Osteoblast (primary cell): ENCODE results near the gene PSMF1. TPM values are rescaled to one million over a fixed set of nuclear protein-coding genes. Genes with fewer than 3 reads are reported as not detected.
A peak's percentile ranks its signal among the peaks of the same experiment; 100 is the strongest.

Experiments
- DNase-seq: peaks from one replicate; pipeline ENCODE4 v3.0.0; 2011; ENCODE audit warnings: low spot score, mixed read lengths; ENCODE audit not compliant: insufficient read length; ENCODE audit errors: missing footprints
- H2AFZ ChIP-seq: 2 replicates; pipeline ENCODE4 v1.6.0; 2011; ENCODE audit warnings: mild to moderate bottlenecking, low read length
- H3K27ac ChIP-seq: 2 replicates; pipeline ENCODE4 v1.5.1; 2011; ENCODE audit warnings: mild to moderate bottlenecking, low read depth, low read length, moderate library complexity
- H3K27me3 ChIP-seq: 2 replicates; pipeline ENCODE4 v1.6.0; 2012; ENCODE audit warnings: mild to moderate bottlenecking, control low read depth, inconsistent platforms, low read length, moderate library complexity; ENCODE audit not compliant: insufficient read depth
- H3K36me3 ChIP-seq: 2 replicates; pipeline ENCODE4 v1.5.1; 2011; ENCODE audit warnings: mild to moderate bottlenecking, low read length, control low read depth, moderate library complexity; ENCODE audit not compliant: insufficient read depth
- H3K4me1 ChIP-seq: 2 replicates; pipeline ENCODE4 v1.5.1; 2011; ENCODE audit warnings: mild to moderate bottlenecking, low read length, control low read depth, moderate library complexity; ENCODE audit not compliant: insufficient read depth
- H3K4me2 ChIP-seq: 2 replicates; pipeline ENCODE4 v1.6.0; 2011; ENCODE audit warnings: mild to moderate bottlenecking, low read length; ENCODE audit not compliant: insufficient read depth
- H3K4me3 ChIP-seq: fragments of 200-600 bp; sonication (generic); 3 replicates; pipeline ENCODE4 v1.5.1; 2012; ENCODE audit warnings: mild to moderate bottlenecking, low read length, inconsistent platforms; ENCODE audit not compliant: insufficient read depth
- H3K79me2 ChIP-seq: 2 replicates; pipeline ENCODE4 v1.6.0; 2012; ENCODE audit warnings: mild to moderate bottlenecking, low read length, control low read depth, inconsistent platforms; ENCODE audit not compliant: insufficient read depth
- H3K9me3 ChIP-seq: 2 replicates; pipeline ENCODE4 v1.5.1; 2011; ENCODE audit warnings: low read depth, low read length, control low read depth
- H4K20me1 ChIP-seq: 2 replicates; pipeline ENCODE4 v1.6.0; 2012; ENCODE audit warnings: mild to moderate bottlenecking, low read length, control low read depth; ENCODE audit not compliant: insufficient read depth
- total RNA-seq: library from RNA; depleted of rRNA; stranded (reverse); fragments of >200 nt; gene quantifications from 2 replicates; pipeline ENCODE4 v1.2.3, GENCODE V29; 2012
- TF ChIP-seq, protein P1 (sequence below): IDR thresholded peaks from 2 replicates; pipeline ENCODE4 v1.5.1; 2011; ENCODE audit warnings: mild to moderate bottlenecking, low read depth, low read length, moderate library complexity; ENCODE audit errors: extremely low read depth

The PSMF1 gene
- total RNA-seq, 1 donor: 61.2 TPM

GRCh38 chr20:1087311-1087905 lies 31.0 kb upstream of the PSMF1 start:
- Histone ChIP-seq H3K9me3 (peaks cover 2% of the 10 kb centered on the region), H3K4me1 (no peaks in the 10 kb centered on the region), H3K27ac (no peak overlapping the region), H3K36me3 (no peaks in the 10 kb centered on the region), H3K79me2 (no peaks in the 10 kb centered on the region), H4K20me1 (no peaks in the 10 kb centered on the region), H3K4me3 (no peak overlapping the region), H3K27me3 (no peaks in the 10 kb centered on the region), H3K4me2 (no peak overlapping the region), H2AFZ (no peak overlapping the region)
- TF ChIP-seq, protein P1, sequence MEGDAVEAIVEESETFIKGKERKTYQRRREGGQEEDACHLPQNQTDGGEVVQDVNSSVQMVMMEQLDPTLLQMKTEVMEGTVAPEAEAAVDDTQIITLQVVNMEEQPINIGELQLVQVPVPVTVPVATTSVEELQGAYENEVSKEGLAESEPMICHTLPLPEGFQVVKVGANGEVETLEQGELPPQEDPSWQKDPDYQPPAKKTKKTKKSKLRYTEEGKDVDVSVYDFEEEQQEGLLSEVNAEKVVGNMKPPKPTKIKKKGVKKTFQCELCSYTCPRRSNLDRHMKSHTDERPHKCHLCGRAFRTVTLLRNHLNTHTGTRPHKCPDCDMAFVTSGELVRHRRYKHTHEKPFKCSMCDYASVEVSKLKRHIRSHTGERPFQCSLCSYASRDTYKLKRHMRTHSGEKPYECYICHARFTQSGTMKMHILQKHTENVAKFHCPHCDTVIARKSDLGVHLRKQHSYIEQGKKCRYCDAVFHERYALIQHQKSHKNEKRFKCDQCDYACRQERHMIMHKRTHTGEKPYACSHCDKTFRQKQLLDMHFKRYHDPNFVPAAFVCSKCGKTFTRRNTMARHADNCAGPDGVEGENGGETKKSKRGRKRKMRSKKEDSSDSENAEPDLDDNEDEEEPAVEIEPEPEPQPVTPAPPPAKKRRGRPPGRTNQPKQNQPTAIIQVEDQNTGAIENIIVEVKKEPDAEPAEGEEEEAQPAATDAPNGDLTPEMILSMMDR: no peak
- no peak for DNase-seq

- H3K79me2 ChIP-seq: no peaks in the 10 kb centered on the region
- H3K27ac ChIP-seq: no peak overlapping the region
- no peak overlapping the region for H3K4me3 ChIP-seq
- no peaks in the 10 kb centered on the region for H3K4me1 ChIP-seq
- TF ChIP-seq, protein P1: no peak
- peak overlapping the region; percentile 49 for H2AFZ ChIP-seq
- no peaks in the 10 kb centered on the region for H4K20me1 ChIP-seq
- no peaks in the 10 kb centered on the region for H3K9me3 ChIP-seq
- H3K36me3 ChIP-seq: no peaks in the 10 kb centered on the region
- no peaks in the 10 kb centered on the region for H3K27me3 ChIP-seq
- H3K4me2 ChIP-seq: no peak overlapping the region
- DNase-seq: peak; percentile 79
Observed at GRCh38 chr20:1094751-1095150, 23.7 kb upstream of the PSMF1 start.

GRCh38 chr20:1101533-1101932 lies 16.9 kb upstream of the PSMF1 start:
- Histone ChIP-seq H3K79me2 (no peaks in the 10 kb centered on the region), H3K36me3 (no peaks in the 10 kb centered on the region), H3K27ac (no peak overlapping the region), H2AFZ (no peak overlapping the region), H3K4me1 (no peaks in the 10 kb centered on the region), H3K4me3 (no peak overlapping the region), H4K20me1 (peaks cover 6% of the 10 kb centered on the region), H3K27me3 (peaks cover 4% of the 10 kb centered on the region), H3K4me2 (no peak overlapping the region), H3K9me3 (peaks cover 1% of the 10 kb centered on the region)
- TF ChIP-seq, protein P1: no peak
- no peak for DNase-seq

GRCh38 chr20:1102016-1102415 lies 16.4 kb upstream of the PSMF1 start:
- H2AFZ ChIP-seq: no peak overlapping the region
- peaks cover 4% of the 10 kb centered on the region for H3K27me3 ChIP-seq
- H3K27ac ChIP-seq: no peak overlapping the region
- H3K36me3 ChIP-seq: no peaks in the 10 kb centered on the region
- DNase-seq: no peak
- no peak overlapping the region for H3K4me3 ChIP-seq
- TF ChIP-seq, protein P1: no peak
- H3K9me3 ChIP-seq: peaks cover 1% of the 10 kb centered on the region
- H4K20me1 ChIP-seq: peaks cover 6% of the 10 kb centered on the region
- no peak overlapping the region for H3K4me2 ChIP-seq
- no peaks in the 10 kb centered on the region for H3K4me1 ChIP-seq
- H3K79me2 ChIP-seq: no peaks in the 10 kb centered on the region
